ENCODE data around the gene CAMK1D.
"Not testable (repeated sequence)": the region's sequence is repeated elsewhere in the genome, so short reads cannot be mapped to it uniquely, and the experiment has no call there.

Gene CAMK1D

DNA sequence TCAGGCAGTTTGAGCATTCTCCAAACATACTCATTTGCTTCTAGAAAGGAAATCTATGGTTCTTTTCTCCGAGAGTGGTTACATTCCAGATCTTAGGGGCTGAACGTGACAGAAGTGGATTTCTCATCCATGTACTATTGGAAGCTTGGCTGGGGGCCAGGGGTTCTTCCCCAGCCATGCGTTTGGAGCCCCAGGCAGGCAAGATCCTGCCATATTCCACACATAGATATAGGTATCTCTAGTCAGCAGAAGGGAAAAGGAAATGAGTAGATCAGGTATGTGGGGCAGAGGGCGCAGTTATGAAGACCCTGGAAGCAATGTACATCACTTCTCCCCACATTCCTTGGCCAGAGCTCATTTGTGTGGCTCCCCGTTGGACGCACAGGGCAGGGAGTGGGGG lies 352.3 kb downstream of the CAMK1D start:
- no peak for DNase-seq (ENCODE audit: low read depth)

DNA sequence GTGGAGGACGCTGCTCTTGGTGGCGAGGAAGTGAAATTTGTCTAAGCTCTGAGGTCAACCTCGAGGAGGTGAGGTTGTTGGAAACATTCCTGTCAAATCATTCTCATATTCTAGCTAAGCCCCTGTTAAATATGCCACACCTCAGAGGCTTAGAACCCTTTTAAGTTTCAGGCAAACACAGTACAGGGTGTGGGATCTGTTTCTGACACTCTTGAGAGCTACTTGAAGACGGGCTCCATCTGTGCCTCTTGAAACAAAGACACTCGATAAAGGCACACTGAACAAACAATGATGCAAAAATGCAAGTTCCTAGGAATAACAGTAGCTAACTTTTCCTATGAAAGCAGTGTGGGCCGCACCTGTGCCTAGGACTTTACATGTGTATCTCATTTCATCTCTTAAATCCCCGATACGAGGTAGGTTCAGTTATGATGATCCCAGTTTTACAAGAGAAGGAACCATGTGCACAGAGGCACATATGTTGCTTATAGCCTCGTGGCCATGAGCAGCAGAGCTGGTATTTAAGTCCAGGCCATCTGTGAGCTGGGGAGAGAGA lies 352.9 kb downstream of the CAMK1D start:
- DNase-seq (ENCODE audit: low read depth), result no peak

DNA sequence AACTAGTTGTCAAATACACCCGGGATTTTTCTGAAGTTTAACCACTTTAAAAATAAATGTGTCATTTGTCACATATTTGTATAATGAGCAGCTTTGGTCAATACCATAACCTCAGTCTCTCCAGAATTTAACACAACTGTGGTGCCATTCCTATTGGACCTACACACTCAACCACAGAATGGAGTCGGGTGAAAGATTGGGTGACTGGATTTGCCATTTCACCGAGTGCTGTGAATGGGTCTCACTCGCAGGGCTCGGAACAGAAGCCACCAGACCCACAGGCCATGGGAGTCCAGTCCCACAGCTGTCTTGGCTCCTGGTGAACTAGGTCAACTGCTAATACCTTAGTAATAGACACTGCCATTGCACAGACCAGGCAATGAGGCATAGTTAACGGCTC lies 353.8 kb downstream of the CAMK1D start:
- DNase-seq (ENCODE audit: low read depth), result no peak

- no peak for DNase-seq (ENCODE audit: low read depth)
These were observed 354.5 kb downstream of the CAMK1D start for GRCh38 chr10:12703813-12704212.

DNA sequence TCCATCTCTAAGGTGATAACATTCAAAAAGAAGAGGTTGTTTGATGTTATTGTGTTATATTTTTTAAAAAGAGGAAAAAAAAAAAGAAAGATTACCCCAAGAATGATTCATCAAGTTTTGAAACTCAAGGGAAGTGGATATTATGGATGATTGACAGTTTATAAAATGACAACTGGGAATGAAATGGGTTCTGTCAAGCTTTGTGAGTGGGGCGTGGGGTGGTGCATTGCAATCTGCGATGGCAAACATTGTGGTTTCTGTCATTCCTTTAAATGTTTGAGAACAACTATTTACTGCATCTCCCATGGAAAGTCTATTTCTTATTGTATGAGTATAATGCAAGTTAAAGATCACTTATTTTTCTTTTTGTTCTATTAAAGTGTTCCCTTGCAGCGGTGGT lies 355.1 kb downstream of the CAMK1D start:
- no peak for DNase-seq (ENCODE audit: low read depth)

DNA sequence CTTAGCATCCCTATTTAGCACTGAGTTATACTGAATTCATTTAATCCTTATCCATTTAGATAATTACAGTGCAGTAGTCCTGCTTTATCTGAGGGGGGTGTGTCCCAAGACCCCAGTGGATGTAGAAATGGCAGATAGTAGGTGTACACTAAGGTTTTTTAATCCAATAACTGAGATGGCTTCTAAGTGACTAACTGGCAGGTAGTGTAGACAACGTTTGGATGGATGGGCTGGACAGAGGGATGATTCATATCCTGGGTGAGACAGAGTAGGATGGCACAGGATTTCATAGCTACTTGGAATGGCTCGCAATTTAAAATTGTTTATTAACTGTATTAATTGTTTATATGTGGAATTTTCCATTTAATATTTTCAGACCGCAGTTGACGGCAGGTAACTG lies 356.6 kb downstream of the CAMK1D start:
- DNase-seq (ENCODE audit: low read depth), result no peak

DNA sequence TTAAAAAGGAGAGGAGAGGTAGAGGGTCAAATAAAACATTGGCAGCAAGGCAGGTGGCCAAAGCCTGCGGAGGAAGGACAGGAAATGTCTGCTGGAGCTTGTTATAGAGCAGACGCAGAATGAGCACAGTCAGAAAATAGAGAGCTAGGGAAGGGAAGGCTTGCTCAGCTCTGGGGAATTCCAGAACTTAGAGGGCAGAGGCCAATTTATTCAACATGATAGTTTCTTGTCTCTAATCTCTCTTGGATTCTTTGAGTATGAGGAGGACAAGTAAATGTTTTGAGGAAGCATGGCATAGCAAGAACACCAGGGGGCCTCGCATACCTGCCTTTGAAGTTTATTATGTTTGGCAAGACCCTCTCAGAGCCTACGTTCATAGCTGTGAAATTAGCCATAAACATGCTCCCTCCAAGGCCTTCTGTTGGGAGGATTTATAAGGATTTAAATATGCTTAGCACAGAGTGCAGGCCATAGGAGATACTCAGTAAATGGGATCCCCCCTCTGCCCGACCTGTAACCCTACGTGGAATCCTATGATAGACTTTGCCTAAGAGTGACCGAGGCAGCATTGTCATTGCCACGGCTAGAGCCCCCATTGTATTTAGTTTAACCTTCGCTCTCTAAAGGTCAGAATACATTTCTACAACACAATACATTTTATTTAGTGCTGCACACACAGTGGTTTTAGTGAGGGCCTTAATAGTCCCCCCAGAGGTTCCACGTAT lies 358.3 kb downstream of the CAMK1D start:
- DNase-seq (ENCODE audit: low read depth), result no peak

DNA sequence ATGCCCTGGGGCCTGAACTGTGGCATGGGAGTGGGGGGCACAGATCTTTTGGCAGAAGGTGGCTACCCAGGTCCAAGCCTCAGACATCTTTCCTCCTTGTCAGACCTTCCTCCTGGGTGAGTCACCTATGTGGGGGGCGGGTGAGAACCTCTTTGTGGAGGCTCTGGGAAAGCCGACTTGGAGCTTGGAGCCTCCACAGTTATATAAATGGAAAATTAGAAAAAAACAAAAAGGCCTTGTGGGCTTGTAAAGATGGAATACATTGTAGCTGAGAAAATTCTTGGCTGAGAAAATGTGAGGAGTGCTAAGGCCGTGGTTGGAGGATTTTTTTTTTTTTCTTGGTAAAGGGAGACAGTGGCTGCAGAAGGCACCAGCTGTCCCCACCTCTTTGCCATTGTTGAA lies 359.7 kb downstream of the CAMK1D start:
- no peak for DNase-seq (ENCODE audit: low read depth)

DNA sequence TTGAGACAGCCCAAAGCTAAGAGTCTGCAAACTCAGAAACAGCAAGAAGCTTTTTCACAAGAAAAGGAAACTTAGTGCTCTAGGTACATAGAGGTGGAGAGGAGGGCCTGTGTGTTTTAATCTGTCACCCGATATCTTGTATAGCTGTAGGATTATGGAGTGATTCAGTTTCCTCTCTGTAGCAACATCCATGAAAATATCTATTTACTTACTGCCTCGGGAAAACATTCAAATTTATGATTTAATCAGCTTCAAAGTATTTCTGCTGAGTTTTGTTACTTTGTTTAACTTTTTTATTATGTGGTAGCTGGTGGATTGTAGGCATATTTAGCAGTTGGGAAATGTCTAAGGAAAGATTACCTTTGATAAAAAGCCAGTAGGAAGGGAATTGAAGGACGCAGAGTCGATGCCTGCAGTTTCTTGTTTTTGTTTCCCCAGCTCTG lies 360.2 kb downstream of the CAMK1D start:
- DNase-seq (ENCODE audit: low read depth), result no peak

GRCh38 chr10:12710157-12710556 lies 360.8 kb downstream of the CAMK1D start:
- no peak for DNase-seq (ENCODE audit: low read depth)

GRCh38 chr10:12710594-12711349 lies 361.4 kb downstream of the CAMK1D start:
- DNase-seq (ENCODE audit: low read depth), result peak; percentile 68

DNA sequence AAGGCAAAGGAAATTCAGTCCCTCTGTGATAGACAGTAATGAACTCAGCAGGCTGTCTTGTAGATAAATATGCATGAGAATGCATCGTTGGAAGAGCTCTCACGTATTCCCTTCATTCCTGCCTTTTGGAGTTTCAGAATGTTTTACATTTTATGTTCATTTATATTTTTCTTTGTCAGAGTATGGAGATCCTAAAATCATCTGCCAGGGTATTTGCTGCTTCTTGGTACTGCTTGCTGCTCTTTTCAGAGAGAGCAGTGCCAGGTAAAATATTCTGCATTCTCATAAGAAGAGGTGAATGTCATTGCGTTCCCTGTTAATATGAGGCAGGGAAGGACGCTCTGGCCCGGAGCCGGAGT lies 362.0 kb downstream of the CAMK1D start:
- DNase-seq (ENCODE audit: low read depth), result no peak

GRCh38 chr10:12712293-12712983 lies 363.1 kb downstream of the CAMK1D start:
- DNase-seq (ENCODE audit: low read depth), result no peak

DNA sequence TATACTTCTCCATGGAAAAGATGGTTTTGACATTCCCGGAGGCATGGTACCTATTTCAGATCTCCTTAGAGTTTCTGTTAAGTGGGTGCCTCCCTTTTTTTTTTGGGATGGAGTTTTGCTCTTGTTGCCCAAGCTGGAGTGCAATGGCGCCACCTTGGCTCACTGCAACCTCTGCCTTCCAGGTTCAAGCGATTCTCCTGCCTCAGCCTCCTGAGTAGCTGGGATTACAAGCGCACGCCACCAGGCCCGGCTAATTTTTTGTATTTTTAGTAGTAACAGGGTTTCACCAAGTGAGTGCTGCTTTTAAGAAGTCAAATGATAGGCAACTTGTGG lies 363.6 kb downstream of the CAMK1D start:
- DNase-seq (ENCODE audit: low read depth), result not testable (repeated sequence)

- DNase-seq (ENCODE audit: low read depth), result no peak
These were observed 366.7 kb downstream of the CAMK1D start for GRCh38 chr10:12716042-12716441.

DNA sequence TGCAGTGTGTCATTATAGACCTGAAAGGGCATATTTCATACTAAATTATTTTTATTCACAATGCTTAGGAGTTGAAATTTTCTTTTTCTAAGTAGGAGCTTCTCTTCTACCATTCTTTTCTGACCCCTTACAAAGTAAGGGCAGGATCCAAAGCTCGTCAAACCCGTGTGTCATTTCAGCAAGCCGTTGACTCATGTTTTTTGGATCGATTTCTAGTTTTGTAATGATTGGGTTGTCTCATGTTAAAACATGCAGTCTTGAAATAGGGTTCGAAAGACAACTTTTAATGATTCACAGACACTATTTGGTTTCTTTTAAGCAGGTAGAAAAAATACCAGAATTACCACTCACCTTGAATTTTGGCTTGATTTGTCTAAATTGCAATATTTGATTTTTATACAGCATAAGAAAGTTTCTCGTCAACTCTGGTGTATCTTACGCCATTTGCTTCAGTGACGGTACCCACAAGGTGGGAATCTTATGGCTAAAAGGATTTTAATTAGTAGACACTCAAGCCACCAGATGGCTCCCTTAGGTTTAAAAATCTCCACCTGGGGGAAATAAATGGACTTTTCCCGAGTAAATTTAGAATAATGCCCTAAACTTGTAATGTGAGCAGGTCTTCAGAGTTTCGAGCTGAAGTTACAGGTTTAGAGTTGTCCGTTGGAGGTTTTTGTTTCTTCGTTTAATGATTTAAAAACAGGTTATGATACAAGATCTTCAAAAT lies 368.8 kb downstream of the CAMK1D start:
- no peak for DNase-seq (ENCODE audit: low read depth)

GRCh38 chr10:12719365-12719764 lies 370.0 kb downstream of the CAMK1D start:
- no peak for DNase-seq (ENCODE audit: low read depth)

GRCh38 chr10:12720217-12720981 lies 371.1 kb downstream of the CAMK1D start:
- DNase-seq (ENCODE audit: low read depth), result no peak

GRCh38 chr10:12721334-12721733 lies 372.0 kb downstream of the CAMK1D start:
- DNase-seq (ENCODE audit: low read depth), result no peak

DNA sequence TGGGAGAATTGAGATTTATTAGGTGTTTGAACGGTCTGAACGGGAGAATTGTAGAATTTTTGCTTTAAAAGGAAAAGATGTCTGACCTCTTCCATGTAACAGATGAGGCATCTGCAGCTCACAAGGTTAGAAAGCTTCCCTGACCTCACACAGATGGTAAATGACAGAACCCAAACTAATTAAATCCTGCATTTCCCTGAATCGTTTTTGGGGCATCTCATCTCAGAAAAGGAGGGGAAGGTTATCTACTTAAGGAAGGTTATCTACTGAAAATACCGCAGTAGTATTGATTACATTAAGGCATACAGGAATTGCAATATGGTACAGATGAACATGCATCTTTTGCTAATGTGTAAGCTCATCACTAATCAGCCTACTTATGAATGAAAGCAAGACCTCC lies 373.9 kb downstream of the CAMK1D start:
- no peak for DNase-seq (ENCODE audit: low read depth)

DNA sequence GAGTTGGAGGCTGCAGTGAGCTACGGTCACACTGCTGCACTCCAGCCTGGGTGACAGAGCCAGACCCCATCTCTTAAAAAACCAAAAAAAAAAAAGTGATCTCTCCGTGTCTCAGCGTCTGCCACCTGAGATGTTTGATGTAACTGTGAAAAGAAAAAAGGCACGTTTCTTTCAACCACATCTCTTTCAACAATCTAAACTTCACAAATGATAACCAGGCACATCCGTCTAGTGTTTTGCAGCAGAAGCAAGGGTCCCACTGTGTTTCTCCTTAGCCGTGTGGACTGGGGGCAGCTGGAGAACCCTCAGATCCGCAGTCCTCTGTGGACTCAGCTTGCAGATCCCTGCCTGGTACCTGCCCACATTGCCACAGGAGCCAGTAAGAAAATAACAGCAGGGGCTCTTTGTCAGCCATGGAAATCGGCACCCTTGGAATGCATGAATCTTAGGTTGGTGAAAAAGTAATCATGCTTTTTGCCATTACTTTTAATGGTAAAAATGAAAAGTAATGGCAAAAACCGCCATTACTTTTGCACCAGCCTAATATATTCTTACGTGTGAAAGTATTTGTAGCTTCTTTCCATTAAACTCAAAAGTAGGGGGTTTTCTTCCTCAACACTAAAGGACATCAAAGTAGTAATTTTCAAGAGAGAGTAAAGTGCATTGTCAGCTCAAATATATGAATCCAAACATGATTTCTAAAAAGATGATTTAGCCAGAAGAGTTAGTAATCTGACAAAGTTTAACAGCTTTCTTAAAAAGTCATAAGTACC lies 375.6 kb downstream of the CAMK1D start:
- DNase-seq (ENCODE audit: low read depth), result no peak
